Keratinocyte (primary cell): ENCODE data around the gene ACSM2A.
"Not testable (repeated sequence)": the region's sequence is repeated elsewhere in the genome, so short reads cannot be mapped to it uniquely, and the experiment has no call there.

Experiments
- CTCF ChIP-seq, 3 experiments: IDR thresholded peaks in 1 of 3; conservative IDR thresholded peaks in 1 of 3; optimal IDR thresholded peaks in 1 of 3; 2 replicates in 2 of 3; 3 replicates in 1 of 3; pipeline versions ENCODE3 to v1.5.1; 2011; ENCODE audit warnings: low read length in 3 of 3, mild to moderate bottlenecking in 3 of 3, moderate library complexity in 2 of 3, control low read depth in 1 of 3, inconsistent platforms in 1 of 3; ENCODE audit not compliant: insufficient read depth in 2 of 3; ENCODE audit errors: extremely low read depth in 1 of 3
- EZH2 ChIP-seq: IDR thresholded peaks from one replicate; pipeline ENCODE4 v1.6.1; 2012; ENCODE audit warnings: inconsistent platforms, mild to moderate bottlenecking, low read length, moderate library complexity

DNA sequence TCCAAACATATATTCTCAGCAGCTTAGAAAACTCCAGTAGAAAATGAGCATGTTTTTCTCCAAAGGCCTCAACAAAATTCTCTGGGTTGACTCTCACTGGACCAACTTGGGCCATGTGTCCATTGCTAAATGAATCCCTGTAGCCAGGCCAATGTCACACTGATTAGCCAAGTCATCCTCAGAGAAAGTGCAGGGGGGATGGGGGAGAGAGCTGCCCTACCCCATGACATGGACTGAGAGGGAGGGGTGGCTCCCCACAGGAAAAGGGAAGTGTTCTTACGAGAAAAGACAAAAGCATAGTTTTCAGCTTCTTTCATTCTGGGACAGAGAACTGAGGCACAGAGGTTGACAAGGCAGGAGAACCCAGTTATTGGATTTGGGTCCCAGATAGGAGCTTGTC, 32.7 kb downstream of the ACSM2A start:
- TF ChIP-seq CTCF (optimal IDR thresholded peaks at IDR 0.05 in 1 of 3, IDR thresholded peaks at IDR 0.05 in 1 of 3, conservative IDR thresholded peaks at IDR 0.05 in 1 of 3; ENCODE audit: extremely low read depth in 1 of 3, insufficient read depth in 2 of 3, low read length in 3 of 3); EZH2: not testable (repeated sequence)
